GM12874 (cell line): ENCODE measurements around the gene ACTL6B.

ENCODE experiments used
- CTCF ChIP-seq: IDR thresholded peaks from 2 replicates; pipeline ENCODE4 v1.5.1; 2011; ENCODE audit warnings: low read depth, mild to moderate bottlenecking, control low read depth, low read length, moderate library complexity; ENCODE audit not compliant: insufficient read depth

ACTL6B gene

GRCh38 chr7:100655908-100656674 is at the start of gene ACTL6B:
Gene ACTL6B, minus strand, starts transcription at chr7:100656448. Its CDS starts 94 bp downstream, at chr7:100656354.
- no peak for TF ChIP-seq CTCF

- peak; percentile 96 for TF ChIP-seq CTCF
Observed at GRCh38 chr7:100705320-100705752, 49.1 kb upstream of the ACTL6B start.

GRCh38 chr7:100699018-100699417 is 42.8 kb upstream of the ACTL6B start:
- no peak for TF ChIP-seq CTCF

GRCh38 chr7:100696123-100696521 is 39.9 kb upstream of the ACTL6B start:
- no peak for TF ChIP-seq CTCF

GRCh38 chr7:100694098-100694745 is 38.0 kb upstream of the ACTL6B start, which contains the start of gene GIGYF1:
Gene GIGYF1, minus strand, starts transcription at chr7:100694250. Its CDS starts 6,012 bp downstream, at chr7:100688238.
- no peak for TF ChIP-seq CTCF

GRCh38 chr7:100693312-100694097 is 37.3 kb upstream of the ACTL6B start:
- no peak for TF ChIP-seq CTCF

- no peak for TF ChIP-seq CTCF
Observed at GRCh38 chr7:100692578-100692961, 36.3 kb upstream of the ACTL6B start.
